HepG2 (cell line): Measurements from ENCODE around the gene FOXN3. TPM values are rescaled to one million over a fixed set of nuclear protein-coding genes. Genes with fewer than 3 reads are reported as not detected.

Source experiments
- ATAC-seq: fragments of 200-7000 bp; cut with Tn5 transposase; 3 replicates; pipeline ENCODE4 v1.9.1; 2020; ENCODE audit warnings: mild to moderate bottlenecking, moderate library complexity
- BruUV-seq: library from RNA; stranded (reverse); fragments of 400-500 nt; replicated peaks from 2 replicates; lab custom pipeline; 2021; lab: Mats Ljungman, UMichigan
- CTCF ChIA-PET: fragments of 300-600 bp; formaldehyde crosslinking; extraction: SDS; loops from one replicate; lab custom pipeline; 2021; ENCODE audit warnings: low total read pairs, inconsistent platforms, low intra/inter-chr PET ratio; lab: Yijun Ruan, JAX
- POLR2A ChIA-PET: fragments of 350-600 bp; sonication (Branson Sonifier 250); formaldehyde crosslinking; loops from one replicate; lab custom pipeline; 2020; ENCODE audit warnings: antibody characterized with exemption, inconsistent platforms; lab: Yijun Ruan, JAX
- DNase-seq: peaks from one replicate; pipeline ENCODE4 v3.0.0-alpha.2; 2015; ENCODE audit warnings: low spot score
- FAIRE-seq: peaks from 3 replicates; lab custom pipeline; 2011; peaks lifted over from hg19 to GRCh38; lab: Jason Lieb, UNC
- H2AFZ ChIP-seq: one replicate; pipeline ENCODE4 v1.6.1; 2011; ENCODE audit warnings: low read length, inconsistent platforms
- H3K27ac ChIP-seq: fragments of 300-600 bp; 3 replicates; pipeline ENCODE4 v1.8.0; 2011; ENCODE audit warnings: mixed run types, mild to moderate bottlenecking, mixed read lengths, low read length, inconsistent platforms; ENCODE audit not compliant: insufficient read depth; ENCODE audit errors: extremely low read length
- H3K27me3 ChIP-seq, 2 experiments: fragments of 200-600 bp in 1 of 2; 2 replicates in 1 of 2; 3 replicates in 1 of 2; pipeline versions ENCODE4 v1.6.0 to v1.8.0; 2011; ENCODE audit warnings: low read length in 2 of 2, mild to moderate bottlenecking in 2 of 2, moderate library complexity in 2 of 2, inconsistent platforms in 1 of 2; ENCODE audit not compliant: insufficient read depth in 2 of 2, control insufficient read depth in 1 of 2
- H3K36me3 ChIP-seq, 2 experiments: fragments of 200-600 bp in 1 of 2; replicated peaks in 1 of 2; 2 replicates in 1 of 2; 3 replicates in 1 of 2; pipeline versions ENCODE4 v1.5.1 to v1.8.0; 2011; ENCODE audit warnings: low read length in 2 of 2, inconsistent platforms in 1 of 2; ENCODE audit not compliant: insufficient read depth in 2 of 2, control insufficient read depth in 1 of 2
- H3K4me1 ChIP-seq: 2 replicates; pipeline ENCODE4 v1.5.1; 2012; ENCODE audit warnings: low read length, inconsistent platforms; ENCODE audit not compliant: insufficient read depth
- H3K4me2 ChIP-seq: 2 replicates; pipeline ENCODE4 v1.6.0; 2011; ENCODE audit warnings: low read depth, low read length, inconsistent platforms
- H3K4me3 ChIP-seq, 3 experiments: fragments of 200-600 bp in 1 of 3; sonication (generic), shearing (Covaris generic) in 1 of 3; replicated peaks in 1 of 3; 2 replicates each; pipeline ENCODE4 v1.5.1; 2011 to 2016; ENCODE audit warnings: low read length in 3 of 3, inconsistent platforms in 2 of 3, low read depth in 2 of 3, mild to moderate bottlenecking in 2 of 3, control low read depth in 1 of 3, mixed read lengths in 1 of 3; ENCODE audit not compliant: insufficient read depth in 1 of 3
- H3K79me2 ChIP-seq: one replicate; pipeline ENCODE4 v1.6.1; 2011; ENCODE audit warnings: low read length, inconsistent platforms; ENCODE audit not compliant: insufficient read depth
- H3K9ac ChIP-seq: 2 replicates; pipeline ENCODE4 v1.6.0; 2011; ENCODE audit warnings: mild to moderate bottlenecking, low read depth, low read length, inconsistent platforms; ENCODE audit not compliant: insufficient read depth
- H3K9me3 ChIP-seq: 2 replicates; pipeline ENCODE4 v1.5.1; 2012; ENCODE audit warnings: mild to moderate bottlenecking, low read length
- H4K20me1 ChIP-seq: 2 replicates; pipeline ENCODE4 v1.6.0; 2011; ENCODE audit warnings: inconsistent platforms, mild to moderate bottlenecking, low read length, moderate library complexity; ENCODE audit not compliant: insufficient read depth
- AGO2 ChIP-seq: fragments of 200-400 bp; formaldehyde crosslinking; optimal IDR thresholded peaks from 2 replicates; pipeline ENCODE3; 2017; ENCODE audit warnings: mild to moderate bottlenecking, low read depth, low read length, moderate library complexity
- CENPX ChIP-seq: sonication (generic); formaldehyde crosslinking; IDR thresholded peaks from 2 replicates; pipeline ENCODE4 v1.9.0; 2021; ENCODE audit warnings: mild to moderate bottlenecking, missing genetic modification reagents, moderate library complexity
- FOXM1 ChIP-seq: sonication (generic); formaldehyde crosslinking; IDR thresholded peaks from 2 replicates; pipeline ENCODE4 v1.5.0; 2020; ENCODE audit warnings: missing genetic modification reagents
- FOXO1 ChIP-seq: sonication (generic); formaldehyde crosslinking; IDR thresholded peaks from 2 replicates; pipeline ENCODE4 v1.4.0; 2020; ENCODE audit warnings: missing genetic modification reagents
- GATA4 ChIP-seq: sonication (generic); IDR thresholded peaks from 2 replicates; pipeline ENCODE4 v1.6.1; 2016; ENCODE audit warnings: antibody characterized with exemption, low read depth, borderline replicate concordance
- KDM5B ChIP-seq: sonication (generic); formaldehyde crosslinking; IDR thresholded peaks from 2 replicates; pipeline ENCODE4 v1.4.0; 2020; ENCODE audit warnings: missing genetic modification reagents, mild to moderate bottlenecking, borderline replicate concordance
- KLF13 ChIP-seq: sonication (generic); formaldehyde crosslinking; IDR thresholded peaks from 2 replicates; pipeline ENCODE4 v1.4.0; 2020; ENCODE audit warnings: mild to moderate bottlenecking, missing genetic modification reagents
- RBM22 ChIP-seq: fragments of 200-400 bp; formaldehyde crosslinking; optimal IDR thresholded peaks from 2 replicates; pipeline ENCODE3; 2017; ENCODE audit warnings: mild to moderate bottlenecking, low read length, moderate library complexity
- RXRA ChIP-seq: sonication (generic); formaldehyde crosslinking; IDR thresholded peaks from 2 replicates; pipeline ENCODE4 v1.5.1; 2020; ENCODE audit warnings: missing genetic modification reagents
- SIN3A ChIP-seq: IDR thresholded peaks from 2 replicates; pipeline ENCODE4 v1.6.1; 2011; ENCODE audit warnings: low read depth, mild to moderate bottlenecking, control low read depth, low read length, borderline replicate concordance
- ZFYVE20 ChIP-seq: sonication (generic); formaldehyde crosslinking; IDR thresholded peaks from 2 replicates; pipeline ENCODE4 v1.8.0; 2023; ENCODE audit warnings: low read depth, mild to moderate bottlenecking, moderate library complexity, missing genetic modification reagents, borderline replicate concordance
- ZNF337 ChIP-seq: sonication (generic); formaldehyde crosslinking; IDR thresholded peaks from 2 replicates; pipeline ENCODE4 v1.5.1; 2020; ENCODE audit warnings: missing genetic modification reagents, low read depth, mild to moderate bottlenecking, borderline replicate concordance
- ZNF460 ChIP-seq: sonication (generic); formaldehyde crosslinking; IDR thresholded peaks from 2 replicates; pipeline ENCODE4 v1.5.1; 2020; ENCODE audit warnings: missing genetic modification reagents, mild to moderate bottlenecking, borderline replicate concordance
- WGBS: methylation state at CpG from one replicate; pipeline ENCODE4 v1.1.6; 2017; ENCODE audit warnings: low lambda C conversion rate; 5-methylcytosine and 5-hydroxymethylcytosine counted together
- in situ Hi-C: cut with HindIII; loops from 2 replicates; pipeline ENCODE4 v1.10.0; 2017; ENCODE audit warnings: low pct_unique_long_range_greater_than_20kb; ENCODE audit not compliant: extremely low pct_ligation_motif_present
- intact Hi-C: fragments of 100-400 bp; cut with micrococcal nuclease; formaldehyde crosslinking; loops from one replicate; pipeline ENCODE4 v1.10.0; 2022; ENCODE audit not compliant: unreplicated experiment
- polyA plus RNA-seq, 8 experiments: library from polyadenylated mRNA; depleted of rRNA in 3 of 8; stranded (reverse) in 7 of 8; unstranded in 1 of 8; fragments of >200 nt; fragmentation: Illumina TruSeq in 4 of 8; extraction: Trizol in 4 of 8; gene quantifications; 2 replicates each; pipeline versions ENCODE4 v1.2.1 to v1.2.3, GENCODE V29; 2011 to 2016; ENCODE audit warnings: low read depth in 4 of 8, missing spikeins in 1 of 8, mixed read lengths in 1 of 8; ENCODE audit not compliant: insufficient read depth in 1 of 8
- total RNA-seq, 5 experiments: library from RNA; depleted of rRNA; stranded (reverse); fragments of >200 nt; fragmentation: Illumina TruSeq; extraction: Trizol; gene quantifications; 2 replicates each; pipeline ENCODE4 v1.2.3, GENCODE V29; 2016; ENCODE audit warnings: low read depth in 1 of 5
- TF ChIP-seq, protein P1 (sequence below): sonication (generic); formaldehyde crosslinking; IDR thresholded peaks from 2 replicates; pipeline ENCODE4 v1.4.0; 2020; ENCODE audit warnings: mild to moderate bottlenecking, missing genetic modification reagents
- TF ChIP-seq, protein P2 (sequence below): sonication (generic); formaldehyde crosslinking; IDR thresholded peaks from 2 replicates; pipeline ENCODE4 v1.5.1; 2020; ENCODE audit warnings: mild to moderate bottlenecking, missing genetic modification reagents, moderate library complexity

The FOXN3 gene
- total and polyA plus RNA-seq, 2 of the 13 experiments (the other 11 are each of a cell fraction or from before 2014, with no cell fraction given), result 32.4 to 70.2 TPM

- no peak overlapping the region for H3K4me3 ChIP-seq
- no peaks in the 10 kb centered on the region for H3K27me3 ChIP-seq
- no peaks in the 10 kb centered on the region for H3K9me3 ChIP-seq
- H3K79me2 ChIP-seq, result peaks cover 5% of the 10 kb centered on the region
- H3K36me3 ChIP-seq, result peaks cover 7 to 21% of the 10 kb centered on the region in 2 experiments; a peak in 4 of 5 replicates
- ChIA-PET CTCF (no interaction called here), POLR2A (no interaction called here)
- peaks cover 9% of the 10 kb centered on the region for H4K20me1 ChIP-seq
- H3K27ac ChIP-seq, result peak overlapping the region; percentile 11
- 67% methylated on average over 3 of the region's 6 CpGs for WGBS
- no peak overlapping the region for H2AFZ ChIP-seq
- FAIRE-seq, result no peak
- in situ Hi-C loops (no loop called here), intact Hi-C loops (loop anchor here (5.0 to 10.0 kb wide), 2 partner anchors 142 to 205 kb away; partner anchors contain the start of gene FOXN3)
- H3K4me2 ChIP-seq, result no peak overlapping the region
- H3K4me1 ChIP-seq, result peaks cover 52% of the 10 kb centered on the region
- no peak for DNase-seq
- ATAC-seq, result no peak
- no peak overlapping the region for H3K9ac ChIP-seq
- TF ChIP-seq GATA4 (no peak), KLF13 (CRISPR knock-in tag) (no peak), FOXM1 (CRISPR knock-in tag) (no peak), ZNF337 (CRISPR knock-in tag) (no peak), KDM5B (CRISPR knock-in tag) (no peak), AGO2 (peak; percentile 31), FOXO1 (CRISPR knock-in tag) (no peak), ZNF460 (CRISPR knock-in tag) (no peak), ZFYVE20 (CRISPR knock-in tag) (no peak), RXRA (no peak), RBM22 (peak; percentile 25), CENPX (CRISPR knock-in tag) (no peak), SIN3A (no peak)
- TF ChIP-seq, protein P1, sequence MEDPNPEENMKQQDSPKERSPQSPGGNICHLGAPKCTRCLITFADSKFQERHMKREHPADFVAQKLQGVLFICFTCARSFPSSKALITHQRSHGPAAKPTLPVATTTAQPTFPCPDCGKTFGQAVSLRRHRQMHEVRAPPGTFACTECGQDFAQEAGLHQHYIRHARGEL (CRISPR knock-in tag), result no peak
- TF ChIP-seq, protein P2, sequence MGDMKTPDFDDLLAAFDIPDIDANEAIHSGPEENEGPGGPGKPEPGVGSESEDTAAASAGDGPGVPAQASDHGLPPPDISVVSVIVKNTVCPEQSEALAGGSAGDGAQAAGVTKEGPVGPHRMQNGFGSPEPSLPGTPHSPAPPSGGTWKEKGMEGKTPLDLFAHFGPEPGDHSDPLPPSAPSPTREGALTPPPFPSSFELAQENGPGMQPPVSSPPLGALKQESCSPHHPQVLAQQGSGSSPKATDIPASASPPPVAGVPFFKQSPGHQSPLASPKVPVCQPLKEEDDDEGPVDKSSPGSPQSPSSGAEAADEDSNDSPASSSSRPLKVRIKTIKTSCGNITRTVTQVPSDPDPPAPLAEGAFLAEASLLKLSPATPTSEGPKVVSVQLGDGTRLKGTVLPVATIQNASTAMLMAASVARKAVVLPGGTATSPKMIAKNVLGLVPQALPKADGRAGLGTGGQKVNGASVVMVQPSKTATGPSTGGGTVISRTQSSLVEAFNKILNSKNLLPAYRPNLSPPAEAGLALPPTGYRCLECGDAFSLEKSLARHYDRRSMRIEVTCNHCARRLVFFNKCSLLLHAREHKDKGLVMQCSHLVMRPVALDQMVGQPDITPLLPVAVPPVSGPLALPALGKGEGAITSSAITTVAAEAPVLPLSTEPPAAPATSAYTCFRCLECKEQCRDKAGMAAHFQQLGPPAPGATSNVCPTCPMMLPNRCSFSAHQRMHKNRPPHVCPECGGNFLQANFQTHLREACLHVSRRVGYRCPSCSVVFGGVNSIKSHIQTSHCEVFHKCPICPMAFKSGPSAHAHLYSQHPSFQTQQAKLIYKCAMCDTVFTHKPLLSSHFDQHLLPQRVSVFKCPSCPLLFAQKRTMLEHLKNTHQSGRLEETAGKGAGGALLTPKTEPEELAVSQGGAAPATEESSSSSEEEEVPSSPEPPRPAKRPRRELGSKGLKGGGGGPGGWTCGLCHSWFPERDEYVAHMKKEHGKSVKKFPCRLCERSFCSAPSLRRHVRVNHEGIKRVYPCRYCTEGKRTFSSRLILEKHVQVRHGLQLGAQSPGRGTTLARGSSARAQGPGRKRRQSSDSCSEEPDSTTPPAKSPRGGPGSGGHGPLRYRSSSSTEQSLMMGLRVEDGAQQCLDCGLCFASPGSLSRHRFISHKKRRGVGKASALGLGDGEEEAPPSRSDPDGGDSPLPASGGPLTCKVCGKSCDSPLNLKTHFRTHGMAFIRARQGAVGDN (CRISPR knock-in tag), result peak; percentile 29; the same call in 1 of the 2 replicates
- BruUV-seq, result no TSS peak
Measured at GRCh38 chr14:89212386-89213235, 204.4 kb downstream of the FOXN3 start.
